Amniotic epithelial cell (primary cell): Measurements from ENCODE around the gene HTR2B.
"Not testable (repeated sequence)": the region's sequence is repeated elsewhere in the genome, so short reads cannot be mapped to it uniquely, and the experiment has no call there.

Experiments
- DNase-seq: peaks from one replicate; pipeline ENCODE4 v3.0.0-alpha.2; 2010; ENCODE audit warnings: low read depth

The HTR2B gene

GRCh38 chr2:231124838-231125568, at the start of gene HTR2B:
Gene HTR2B (minus strand): TSS chr2:231125042. CDS start chr2:231123764, 1,278 bp downstream.
- DNase-seq = peak; percentile 35

- DNase-seq = no peak
These were observed 49.4 kb upstream of the HTR2B start for GRCh38 chr2:231174211-231174651.

- peak; percentile 96 for DNase-seq
These were observed 47.2 kb upstream of the HTR2B start for GRCh38 chr2:231172025-231172424.

- no peak for DNase-seq
These were observed 45.2 kb upstream of the HTR2B start for GRCh38 chr2:231170055-231170454.

- no peak for DNase-seq
These were observed 44.6 kb upstream of the HTR2B start for GRCh38 chr2:231169488-231169887.

GRCh38 chr2:231168460-231169139, 43.8 kb upstream of the HTR2B start:
- no peak for DNase-seq

- peak; percentile 73 for DNase-seq
These were observed 43.1 kb upstream of the HTR2B start for GRCh38 chr2:231167745-231168459.

- no peak for DNase-seq
These were observed 38.7 kb upstream of the HTR2B start for GRCh38 chr2:231163414-231164095.

- DNase-seq = no peak
These were observed 38.2 kb upstream of the HTR2B start for GRCh38 chr2:231163011-231163410.

- peak; percentile 99 for DNase-seq
These were observed 37.1 kb upstream of the HTR2B start for GRCh38 chr2:231161877-231162329.

- DNase-seq = no peak
These were observed 36.5 kb upstream of the HTR2B start for GRCh38 chr2:231161252-231161839.

- no peak for DNase-seq
These were observed 35.9 kb upstream of the HTR2B start for GRCh38 chr2:231160701-231161100.

- DNase-seq = no peak
These were observed 34.5 kb upstream of the HTR2B start for GRCh38 chr2:231159306-231159705.

GRCh38 chr2:231152800-231153557, 28.1 kb upstream of the HTR2B start:
- peak; percentile 100 for DNase-seq

GRCh38 chr2:231146665-231147064, 21.8 kb upstream of the HTR2B start:
- DNase-seq = no peak

GRCh38 chr2:231144896-231145295, 20.1 kb upstream of the HTR2B start:
- no peak for DNase-seq

GRCh38 chr2:231140808-231141207, 16.0 kb upstream of the HTR2B start:
- not testable (repeated sequence) for DNase-seq

GRCh38 chr2:231139796-231140195, 15.0 kb upstream of the HTR2B start:
- no peak for DNase-seq

- DNase-seq = peak; percentile 37
These were observed 13.9 kb upstream of the HTR2B start for GRCh38 chr2:231138699-231139098.

- no peak for DNase-seq
These were observed 10.2 kb upstream of the HTR2B start for GRCh38 chr2:231134910-231135655.
